ENCODE results near the gene WWOX.

The WWOX gene

GRCh38 chr16:79062821-79063220, 963.4 kb downstream of the WWOX start:
- no peak for TF ChIP-seq CTCF (IDR thresholded peaks at IDR 0.05; ENCODE audit: low read depth, low read length)

GRCh38 chr16:79064256-79064972, 965.0 kb downstream of the WWOX start:
- TF ChIP-seq CTCF (IDR thresholded peaks at IDR 0.05; ENCODE audit: low read depth, low read length) = no peak
- H3K4me3 ChIP-seq (replicated peaks in 1 of 2; ENCODE audit: low read depth in 2 of 2, low read length in 2 of 2) = no peak overlapping the region
- no peak for DNase-seq (ENCODE audit: low read depth in 2 of 2)

More at GRCh38 chr16:79062821-79063220, 963.4 kb downstream of the WWOX start:
- no peak overlapping the region for H3K4me3 ChIP-seq (replicated peaks in 1 of 2; ENCODE audit: low read depth in 2 of 2, low read length in 2 of 2)
- DNase-seq (ENCODE audit: low read depth in 2 of 2) = no peak

GRCh38 chr16:79066561-79066960, 967.1 kb downstream of the WWOX start:
- H3K4me3 ChIP-seq (replicated peaks in 1 of 2; ENCODE audit: low read depth in 2 of 2, low read length in 2 of 2) = no peak overlapping the region
- no peak for DNase-seq (ENCODE audit: low read depth in 2 of 2)
- TF ChIP-seq CTCF (IDR thresholded peaks at IDR 0.05; ENCODE audit: low read depth, low read length) = no peak

GRCh38 chr16:79067600-79067999, 968.1 kb downstream of the WWOX start:
- TF ChIP-seq CTCF (IDR thresholded peaks at IDR 0.05; ENCODE audit: low read depth, low read length) = no peak
- H3K4me3 ChIP-seq (replicated peaks in 1 of 2; ENCODE audit: low read depth in 2 of 2, low read length in 2 of 2) = no peak overlapping the region
- DNase-seq (ENCODE audit: low read depth in 2 of 2) = no peak

GRCh38 chr16:79069121-79069520, 969.7 kb downstream of the WWOX start:
- no peak for TF ChIP-seq CTCF (IDR thresholded peaks at IDR 0.05; ENCODE audit: low read depth, low read length)
- H3K4me3 ChIP-seq (replicated peaks in 1 of 2; ENCODE audit: low read depth in 2 of 2, low read length in 2 of 2) = no peak overlapping the region
- no peak for DNase-seq (ENCODE audit: low read depth in 2 of 2)

GRCh38 chr16:79069633-79070032, 970.2 kb downstream of the WWOX start:
- DNase-seq (ENCODE audit: low read depth in 2 of 2) = no peak
- no peak overlapping the region for H3K4me3 ChIP-seq (replicated peaks in 1 of 2; ENCODE audit: low read depth in 2 of 2, low read length in 2 of 2)
- no peak for TF ChIP-seq CTCF (IDR thresholded peaks at IDR 0.05; ENCODE audit: low read depth, low read length)

- no peak for DNase-seq (ENCODE audit: low read depth in 2 of 2)
- no peak for TF ChIP-seq CTCF (IDR thresholded peaks at IDR 0.05; ENCODE audit: low read depth, low read length)
- no peak overlapping the region for H3K4me3 ChIP-seq (replicated peaks in 1 of 2; ENCODE audit: low read depth in 2 of 2, low read length in 2 of 2)
Observed at GRCh38 chr16:79071424-79071823, 972.0 kb downstream of the WWOX start.
